H1 (cell line): Measurements from ENCODE around the gene NRXN3. TPM values are rescaled to one million over a fixed set of nuclear protein-coding genes. Genes with fewer than 3 reads are reported as not detected.

Experiments
- CTCF ChIA-PET: fragments of 300-600 bp; sonication (Branson Sonifier 250); formaldehyde crosslinking; loops from one replicate; lab custom pipeline; 2021; ENCODE audit not compliant: partially characterized antibody; lab: Charles Lee
- POLR2A ChIA-PET: fragments of 300-600 bp; sonication (Branson Sonifier 250); formaldehyde crosslinking; loops from one replicate; lab custom pipeline; 2021; ENCODE audit warnings: inconsistent platforms; ENCODE audit not compliant: partially characterized antibody; lab: Charles Lee
- DNase-seq, 2 experiments: peaks; one replicate each; pipeline versions ENCODE4 v3.0.0 to v3.0.0-alpha.2; 2010 to 2022; ENCODE audit warnings: low spot score in 2 of 2, low read depth in 1 of 2, mixed read lengths in 1 of 2
- FAIRE-seq: peaks from 2 replicates; lab custom pipeline; 2011; peaks lifted over from hg19 to GRCh38; lab: Jason Lieb, UNC
- H2AFZ ChIP-seq: 2 replicates; pipeline ENCODE4 v1.8.1; 2012; ENCODE audit warnings: low read length, inconsistent platforms
- H2AK5ac ChIP-seq: 2 replicates; pipeline ENCODE4 v1.6.1; 2013; ENCODE audit warnings: low read depth, low read length
- H2BK120ac ChIP-seq: replicated peaks from 2 replicates; pipeline ENCODE3; 2013; ENCODE audit warnings: low read depth, low read length, inconsistent platforms
- H2BK12ac ChIP-seq: 2 replicates; pipeline ENCODE4 v1.6.1; 2013; ENCODE audit warnings: low read depth, low read length
- H2BK15ac ChIP-seq: 2 replicates; pipeline ENCODE4 v1.6.1; 2013; ENCODE audit warnings: low read length
- H2BK20ac ChIP-seq: 2 replicates; pipeline ENCODE4 v1.6.1; 2013; ENCODE audit warnings: low read length
- H2BK5ac ChIP-seq: 2 replicates; pipeline ENCODE4 v1.6.1; 2013; ENCODE audit warnings: low read depth, low read length
- H3K14ac ChIP-seq: 2 replicates; pipeline ENCODE4 v1.6.1; 2013; ENCODE audit warnings: inconsistent platforms; ENCODE audit not compliant: insufficient read length
- H3K18ac ChIP-seq: 2 replicates; pipeline ENCODE4 v1.6.1; 2013; ENCODE audit warnings: low read length; ENCODE audit errors: extremely low read depth
- H3K23ac ChIP-seq: 2 replicates; pipeline ENCODE4 v1.6.1; 2013; ENCODE audit warnings: inconsistent platforms; ENCODE audit not compliant: insufficient read length
- H3K23me2 ChIP-seq: 2 replicates; pipeline ENCODE4 v1.6.1; 2013; ENCODE audit warnings: low read depth, low read length
- H3K27ac ChIP-seq: 2 replicates; pipeline ENCODE4 v1.6.1; 2011; ENCODE audit warnings: low read depth, low read length, inconsistent platforms
- H3K27me3 ChIP-seq, 4 experiments: replicated peaks in 1 of 4; 1 replicate in 1 of 4; 2 replicates in 3 of 4; pipeline versions ENCODE4 v1.6.1 to v1.8.1; 2011 to 2013; ENCODE audit warnings: low read length in 3 of 4, mild to moderate bottlenecking in 3 of 4, inconsistent platforms in 2 of 4, mixed read lengths in 2 of 4, moderate library complexity in 1 of 4; ENCODE audit not compliant: control insufficient read depth in 3 of 4, insufficient read depth in 3 of 4; ENCODE audit errors: extremely low read depth in 1 of 4
- H3K36me3 ChIP-seq, 4 experiments: 2 replicates each; pipeline versions ENCODE4 v1.6.1 to v1.8.1; 2011 to 2013; ENCODE audit warnings: mild to moderate bottlenecking in 4 of 4, low read length in 3 of 4, moderate library complexity in 2 of 4, control low read depth in 1 of 4, inconsistent platforms in 1 of 4; ENCODE audit not compliant: insufficient read depth in 4 of 4, control insufficient read depth in 2 of 4
- H3K4ac ChIP-seq: replicated peaks from 2 replicates; pipeline ENCODE3; 2013; ENCODE audit warnings: low read length, low read depth, mixed read lengths, inconsistent platforms; ENCODE audit not compliant: insufficient read length
- H3K4me1 ChIP-seq, 4 experiments: replicated peaks in 1 of 4; 1 replicate in 1 of 4; 2 replicates in 3 of 4; pipeline versions ENCODE4 v1.6.1 to v1.8.1; 2011 to 2013; ENCODE audit warnings: low read length in 3 of 4, inconsistent platforms in 2 of 4, mixed read lengths in 1 of 4; ENCODE audit not compliant: insufficient read depth in 4 of 4, control insufficient read depth in 3 of 4
- H3K4me2 ChIP-seq, 2 experiments: 2 replicates each; pipeline versions ENCODE4 v1.6.1 to v1.8.1; 2011 to 2013; ENCODE audit warnings: low read depth in 2 of 2, low read length in 2 of 2, control low read depth in 1 of 2, inconsistent platforms in 1 of 2, mild to moderate bottlenecking in 1 of 2; ENCODE audit not compliant: insufficient read depth in 1 of 2
- H3K4me3 ChIP-seq, 4 experiments: fragments of 200-600, 300-600 bp in 1 of 4; sonication (generic), shearing (Covaris generic), sonication (Bioruptor Twin) in 1 of 4; 2 replicates each; pipeline versions ENCODE4 v1.5.1 to v1.8.1; 2011 to 2016; ENCODE audit warnings: low read length in 4 of 4, low read depth in 3 of 4, control low read depth in 2 of 4, inconsistent platforms in 2 of 4, mild to moderate bottlenecking in 2 of 4, mixed read lengths in 1 of 4, moderate library complexity in 1 of 4; ENCODE audit not compliant: insufficient read depth in 2 of 4; ENCODE audit errors: extremely low read depth in 1 of 4
- H3K56ac ChIP-seq: replicated peaks from 2 replicates; pipeline ENCODE3; 2013; ENCODE audit warnings: low read depth, mild to moderate bottlenecking, mixed read lengths, low read length, inconsistent platforms; ENCODE audit not compliant: insufficient read length
- H3K79me1 ChIP-seq: 2 replicates; pipeline ENCODE4 v1.6.1; 2013; ENCODE audit warnings: low read depth, low read length, control low read depth
- H3K79me2 ChIP-seq, 2 experiments: 2 replicates each; pipeline versions ENCODE4 v1.6.1 to v1.8.1; 2012 to 2013; ENCODE audit warnings: low read length in 2 of 2, mild to moderate bottlenecking in 2 of 2, inconsistent platforms in 1 of 2; ENCODE audit not compliant: insufficient read depth in 2 of 2, control insufficient read depth in 1 of 2
- H3K9ac ChIP-seq, 4 experiments: replicated peaks in 1 of 4; 1 replicate in 1 of 4; 2 replicates in 3 of 4; pipeline versions ENCODE4 v1.6.1 to v1.8.1; 2011 to 2013; ENCODE audit warnings: low read depth in 3 of 4, low read length in 3 of 4, control low read depth in 2 of 4, mild to moderate bottlenecking in 2 of 4, moderate library complexity in 2 of 4, inconsistent platforms in 1 of 4; ENCODE audit errors: extremely low read depth in 1 of 4
- H3K9me3 ChIP-seq, 2 experiments: 2 replicates each; pipeline versions ENCODE4 v1.6.1 to v1.8.1; 2012 to 2013; ENCODE audit warnings: mild to moderate bottlenecking in 2 of 2, moderate library complexity in 2 of 2, control low read depth in 1 of 2, inconsistent platforms in 1 of 2, low read depth in 1 of 2, low read length in 1 of 2, mixed read lengths in 1 of 2; ENCODE audit not compliant: insufficient read depth in 2 of 2
- H4K20me1 ChIP-seq, 2 experiments: replicated peaks in 1 of 2; 2 replicates each; pipeline versions ENCODE3 to v1.8.1; 2011 to 2013; ENCODE audit warnings: inconsistent platforms in 2 of 2, low read length in 2 of 2, mild to moderate bottlenecking in 1 of 2; ENCODE audit not compliant: insufficient read depth in 2 of 2, control insufficient read depth in 1 of 2
- H4K5ac ChIP-seq: 2 replicates; pipeline ENCODE4 v1.6.1; 2013; ENCODE audit warnings: low read length, low read depth, mixed read lengths, inconsistent platforms; ENCODE audit not compliant: insufficient read length
- H4K8ac ChIP-seq: 2 replicates; pipeline ENCODE4 v1.8.0; 2013; ENCODE audit warnings: mild to moderate bottlenecking, moderate library complexity, low read length, inconsistent platforms; ENCODE audit not compliant: insufficient read depth; ENCODE audit errors: extremely low read depth
- H4K91ac ChIP-seq: replicated peaks from 2 replicates; pipeline ENCODE3; 2013; ENCODE audit warnings: low read length, mixed read lengths, inconsistent platforms; ENCODE audit not compliant: insufficient read length
- CREB1 ChIP-seq: IDR thresholded peaks from 2 replicates; pipeline ENCODE4 v1.6.1; 2012; ENCODE audit warnings: inconsistent platforms
- EGR1 ChIP-seq: IDR thresholded peaks from 2 replicates; pipeline ENCODE4 v1.6.1; 2011; ENCODE audit warnings: low read depth, low read length, borderline replicate concordance
- WGBS, 2 experiments: shearing (Covaris generic) in 1 of 2; methylation state at CpG; one replicate each; pipeline versions ENCODE4 v1.1.6 to v1.1.7; 2013 to 2015; ENCODE audit warnings: low lambda C conversion rate in 2 of 2, mixed read lengths in 2 of 2, inconsistent platforms in 1 of 2, low coverage in 1 of 2, missing lambda C conversion rate in 1 of 2; ENCODE audit not compliant: insufficient replicate concordance in 2 of 2, insufficient coverage in 1 of 2, insufficient read length in 1 of 2; ENCODE audit errors: extremely low coverage in 1 of 2, missing lambda C conversion rate in 1 of 2; 5-methylcytosine and 5-hydroxymethylcytosine counted together
- polyA plus RNA-seq, 7 experiments: library from polyadenylated mRNA; depleted of rRNA in 3 of 7; stranded (reverse) in 5 of 7; unstranded in 2 of 7; fragments of >200 nt in 5 of 7; fragments of 200-250 nt in 2 of 7; gene quantifications; 1 replicate in 5 of 7; 2 replicates in 1 of 7; 4 replicates in 1 of 7; pipeline versions ENCODE4 v1.2.1 to v1.2.3, GENCODE V29; 2011 to 2013; ENCODE audit warnings: missing spikeins in 2 of 7, mixed read lengths in 2 of 7
- total RNA-seq: library from RNA; stranded (reverse); fragmentation: NEBNext Ultra II Directional; extraction: Animal tissue kit (Norgen Biotek cat#: 25700); gene quantifications from 2 replicates; pipeline ENCODE4 v1.2.1, GENCODE V29; 2021

The NRXN3 gene
- total and polyA plus RNA-seq, 2 of the 8 experiments (the other 6 are each of a cell fraction or from before 2014, with no cell fraction given): 2.6 to 4.1 TPM

- no peaks in the 10 kb centered on the region for H3K79me2 ChIP-seq
- no peak overlapping the region for H4K5ac ChIP-seq
- no peaks in the 10 kb centered on the region for H3K23me2 ChIP-seq
- no peak overlapping the region for H4K91ac ChIP-seq
- no peak overlapping the region; the same call in 1 of the 2 replicates for H2BK20ac ChIP-seq
- 98% methylated on average over 5 of the region's 5 CpGs; no CpG with 5 or more reads in 1 of the 2 experiments for WGBS, 2 experiments
- DNase-seq (no peak), FAIRE-seq (no peak)
- POLR2A ChIA-PET: interaction anchor here (1.3 kb wide), 1 partner anchor 20 kb away, joined by 3 read pairs; no protein-coding TSS in a partner anchor
- no peak overlapping the region for H3K4me2 ChIP-seq
- H3K9ac ChIP-seq: no peak overlapping the region
- no peak overlapping the region for H2BK12ac ChIP-seq
- no peak overlapping the region for H3K23ac ChIP-seq
- no peak overlapping the region for H3K4ac ChIP-seq
- H2AFZ ChIP-seq: no peak overlapping the region
- CTCF ChIA-PET: interaction anchor here (0.6 to 1.6 kb wide), 4 partner anchors 61 to 315 kb away, joined by 3 to 5 read pairs (median 4); no protein-coding TSS in a partner anchor
- H3K4me1 ChIP-seq: peaks cover 0 to 13% (median 4%) of the 10 kb centered on the region in 4 experiments; a peak in 3 of 7 replicates
- no peak overlapping the region for H3K14ac ChIP-seq
- H2AK5ac ChIP-seq: no peak overlapping the region
- TF ChIP-seq EGR1: no peak
- no peak for TF ChIP-seq CREB1
- H3K9me3 ChIP-seq: no peaks in the 10 kb centered on the region
- no peak overlapping the region for H3K4me3 ChIP-seq
- no peak overlapping the region for H3K18ac ChIP-seq
- H3K36me3 ChIP-seq: no peaks in the 10 kb centered on the region
- no peak overlapping the region for H3K27ac ChIP-seq
- H2BK120ac ChIP-seq: no peak overlapping the region
- no peak overlapping the region; the same call in 1 of the 2 replicates for H4K8ac ChIP-seq
- no peak overlapping the region for H2BK15ac ChIP-seq
- H3K27me3 ChIP-seq: 0 out of 7 replicates have a peak, but pooled peaks cover 0 to 5% (median 0%) of the 10 kb centered on the region in 4 experiments
- no peaks in the 10 kb centered on the region for H3K79me1 ChIP-seq
- no peak overlapping the region for H3K56ac ChIP-seq
- H4K20me1 ChIP-seq: no peaks in the 10 kb centered on the region
- H2BK5ac ChIP-seq: no peak overlapping the region
These were observed 176.6 kb downstream of the NRXN3 start for GRCh38 chr14:78346747-78347146.
